Esophagus squamous epithelium (tissue), 5 donors: Measurements from ENCODE around the gene PKHD1. TPM values are rescaled to one million over a fixed set of nuclear protein-coding genes. Genes with fewer than 3 reads are reported as not detected.
"Not testable (repeated sequence)": the region's sequence is repeated elsewhere in the genome, so short reads cannot be mapped to it uniquely, and the experiment has no call there.

Experiments
- DNase-seq: peaks from one replicate; lab custom pipeline; 2025; lab: John Stamatoyannopoulos, UW
- H3K27ac ChIP-seq, 4 donors: fragments of 200-600 bp; sonication (generic); one replicate each; pipeline ENCODE4 v1.5.1; 2016 to 2019; ENCODE audit warnings: mild to moderate bottlenecking in 1 of 4
- H3K27me3 ChIP-seq, 4 donors: fragments of 200-600 bp; sonication (generic); 1 replicate in 3 of 4; 2 replicates in 1 of 4; pipeline versions ENCODE4 v1.5.1 to v1.6.0; 2017 to 2021; ENCODE audit warnings: antibody characterized with exemption in 1 of 4
- H3K36me3 ChIP-seq, 3 donors: fragments of 200-600 bp; sonication (generic); one replicate each; pipeline ENCODE4 v1.5.1; 2016 to 2019
- H3K4me1 ChIP-seq, 3 donors: fragments of 200-600 bp; sonication (generic); one replicate each; pipeline ENCODE4 v1.5.1; 2017 to 2019
- H3K4me3 ChIP-seq, 4 donors: fragments of 200-600 bp; sonication (generic); 1 replicate in 3 of 4; 2 replicates in 1 of 4; pipeline ENCODE4 v1.5.1; 2016 to 2019; ENCODE audit warnings: mild to moderate bottlenecking in 2 of 4, moderate library complexity in 1 of 4
- H3K9me3 ChIP-seq, 3 donors: fragments of 200-600 bp; sonication (generic); one replicate each; pipeline ENCODE4 v1.5.1; 2016 to 2019
- POLR2A ChIP-seq, 4 donors: fragments of 450-650 bp; IDR thresholded peaks; one replicate each; pipeline ENCODE4 v1.6.1; 2017; ENCODE audit warnings: antibody characterized with exemption in 4 of 4, mild to moderate bottlenecking in 4 of 4, moderate library complexity in 3 of 4
- whole genome bisulfite sequencing, 2 donors: methylation state at CpG; one replicate each; pipeline ENCODE4 v1.1.5; 2018; 5-methylcytosine and 5-hydroxymethylcytosine counted together
- intact Hi-C: fragments of 100-400 bp; cut with DNase I; formaldehyde crosslinking; loops from one replicate; pipeline ENCODE4 v1.15.0; 2022
- total RNA-seq, 4 donors: library from RNA; depleted of rRNA; stranded (reverse); fragments of >200 nt; gene quantifications; one replicate each; pipeline ENCODE4 v1.1.0, GENCODE V29; 2016
- TF ChIP-seq, protein P1 (sequence below), 6 experiments: fragments of 450-650 bp in 4 of 6; fragments of 200-600 bp in 2 of 6; sonication (generic) in 2 of 6; IDR thresholded peaks; one replicate each; pipeline ENCODE4 v1.5.1; 2016 to 2019; ENCODE audit warnings: antibody characterized with exemption in 6 of 6, mild to moderate bottlenecking in 4 of 6, moderate library complexity in 4 of 6
- donor health status: DM: yes; HTN: yes; CAD: no.

PKHD1 gene
- total RNA-seq, 4 donors from 2014 or later, result 0.04 TPM; not detected in 3

- intact Hi-C loops, result loop anchor here (10.0 kb wide), 1 partner anchor 105 kb away; no protein-coding TSS in a partner anchor
- Histone ChIP-seq H3K4me3 (no peak overlapping the region), H3K36me3 (no peaks in the 10 kb centered on the region), H3K27ac (no peak overlapping the region), H3K9me3 (no peaks in the 10 kb centered on the region), H3K4me1 (no peaks in the 10 kb centered on the region), H3K27me3 (no peaks in the 10 kb centered on the region)
- no peak for DNase-seq
- WGBS, 2 donors, result 7 to 19% methylated on average over 6 of the region's 6 CpGs
- no peak for TF ChIP-seq POLR2A (IDR thresholded peaks at IDR 0.05)
- TF ChIP-seq, protein P1, sequence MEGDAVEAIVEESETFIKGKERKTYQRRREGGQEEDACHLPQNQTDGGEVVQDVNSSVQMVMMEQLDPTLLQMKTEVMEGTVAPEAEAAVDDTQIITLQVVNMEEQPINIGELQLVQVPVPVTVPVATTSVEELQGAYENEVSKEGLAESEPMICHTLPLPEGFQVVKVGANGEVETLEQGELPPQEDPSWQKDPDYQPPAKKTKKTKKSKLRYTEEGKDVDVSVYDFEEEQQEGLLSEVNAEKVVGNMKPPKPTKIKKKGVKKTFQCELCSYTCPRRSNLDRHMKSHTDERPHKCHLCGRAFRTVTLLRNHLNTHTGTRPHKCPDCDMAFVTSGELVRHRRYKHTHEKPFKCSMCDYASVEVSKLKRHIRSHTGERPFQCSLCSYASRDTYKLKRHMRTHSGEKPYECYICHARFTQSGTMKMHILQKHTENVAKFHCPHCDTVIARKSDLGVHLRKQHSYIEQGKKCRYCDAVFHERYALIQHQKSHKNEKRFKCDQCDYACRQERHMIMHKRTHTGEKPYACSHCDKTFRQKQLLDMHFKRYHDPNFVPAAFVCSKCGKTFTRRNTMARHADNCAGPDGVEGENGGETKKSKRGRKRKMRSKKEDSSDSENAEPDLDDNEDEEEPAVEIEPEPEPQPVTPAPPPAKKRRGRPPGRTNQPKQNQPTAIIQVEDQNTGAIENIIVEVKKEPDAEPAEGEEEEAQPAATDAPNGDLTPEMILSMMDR (IDR thresholded peaks at IDR 0.05), result peak in 5 of 6 experiments; percentile 56 to 77 (median 69)
Measured at GRCh38 chr6:51959744-51960383, 127.5 kb downstream of the PKHD1 start.

DNA sequence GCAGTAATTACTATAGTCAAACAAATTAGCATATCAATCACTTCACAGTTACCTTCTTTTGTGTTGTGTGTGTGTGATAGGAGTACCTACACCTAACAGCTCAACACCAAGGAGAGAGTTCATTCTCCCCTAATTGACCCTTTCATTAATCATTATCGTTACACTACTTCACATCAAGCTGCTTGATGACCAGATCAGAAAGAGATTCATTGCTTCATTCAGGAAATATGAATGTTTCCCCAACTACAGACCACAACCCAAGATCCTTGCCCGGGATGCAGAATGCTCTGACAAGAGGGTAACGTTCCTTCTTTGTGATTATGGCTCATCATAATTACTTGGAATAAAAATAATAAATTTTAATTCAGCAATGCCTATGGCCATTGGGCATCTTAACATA lies 132.7 kb downstream of the PKHD1 start:
- TF ChIP-seq POLR2A (IDR thresholded peaks at IDR 0.05), result no peak
- TF ChIP-seq, protein P1 (IDR thresholded peaks at IDR 0.05), result no peak
- Histone ChIP-seq H3K27ac (no peak overlapping the region), H3K4me3 (no peak overlapping the region), H3K4me1 (no peaks in the 10 kb centered on the region), H3K27me3 (peaks cover 0 to under 1% (median 0%) of the 10 kb centered on the region in 4 donors), H3K36me3 (no peaks in the 10 kb centered on the region), H3K9me3 (no peaks in the 10 kb centered on the region)
- intact Hi-C loops, result loop anchor here (10.0 kb wide), 1 partner anchor 100 kb away; no protein-coding TSS in a partner anchor
- WGBS, 2 donors, result 53 to 63% methylated on average over 3 of the region's 3 CpGs
- no peak for DNase-seq

GRCh38 chr6:51953246-51953645 lies 134.2 kb downstream of the PKHD1 start:
- Histone ChIP-seq H3K36me3 (no peaks in the 10 kb centered on the region), H3K9me3 (no peaks in the 10 kb centered on the region), H3K4me1 (no peaks in the 10 kb centered on the region), H3K4me3 (no peak overlapping the region), H3K27me3 (peaks cover 0 to 6% (median 0%) of the 10 kb centered on the region in 4 donors), H3K27ac (no peak overlapping the region)
- TF ChIP-seq POLR2A (IDR thresholded peaks at IDR 0.05), result no peak
- TF ChIP-seq, protein P1 (IDR thresholded peaks at IDR 0.05), result no peak
- no peak for DNase-seq
- intact Hi-C loops, result loop anchor here (10.0 kb wide), 1 partner anchor 98 kb away; no protein-coding TSS in a partner anchor

DNA sequence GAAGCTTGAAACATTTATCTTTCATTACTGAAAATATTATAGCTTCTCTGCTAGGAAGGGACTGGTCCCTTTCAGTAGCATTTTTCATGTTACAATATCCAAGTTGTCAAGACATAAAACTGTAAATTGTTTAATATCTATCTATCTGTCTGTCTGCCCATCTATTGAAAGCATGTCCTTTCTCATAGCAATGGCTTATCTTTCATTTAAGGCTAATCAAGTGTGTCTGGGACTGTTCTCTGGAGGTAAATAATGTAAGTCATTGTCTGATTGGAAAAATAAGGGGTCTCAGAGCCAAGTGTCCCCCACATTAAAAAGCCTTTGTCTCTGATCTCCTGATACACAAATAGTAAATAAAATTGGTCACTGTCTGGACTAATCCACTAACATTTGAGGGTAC lies 135.5 kb downstream of the PKHD1 start:
- no peak for TF ChIP-seq POLR2A (IDR thresholded peaks at IDR 0.05)
- TF ChIP-seq, protein P1 (IDR thresholded peaks at IDR 0.05), result no peak
- no peaks in the 10 kb centered on the region for H3K9me3 ChIP-seq
- no peaks in the 10 kb centered on the region for H3K36me3 ChIP-seq
- no peaks in the 10 kb centered on the region for H3K4me1 ChIP-seq
- no peak overlapping the region for H3K4me3 ChIP-seq
- intact Hi-C loops, result loop anchor here (10.0 kb wide), 1 partner anchor 97 kb away; no protein-coding TSS in a partner anchor
- H3K27me3 ChIP-seq, result peaks cover 0 to 6% (median 0%) of the 10 kb centered on the region in 4 donors
- H3K27ac ChIP-seq, result no peak overlapping the region
- DNase-seq, result no peak

DNA sequence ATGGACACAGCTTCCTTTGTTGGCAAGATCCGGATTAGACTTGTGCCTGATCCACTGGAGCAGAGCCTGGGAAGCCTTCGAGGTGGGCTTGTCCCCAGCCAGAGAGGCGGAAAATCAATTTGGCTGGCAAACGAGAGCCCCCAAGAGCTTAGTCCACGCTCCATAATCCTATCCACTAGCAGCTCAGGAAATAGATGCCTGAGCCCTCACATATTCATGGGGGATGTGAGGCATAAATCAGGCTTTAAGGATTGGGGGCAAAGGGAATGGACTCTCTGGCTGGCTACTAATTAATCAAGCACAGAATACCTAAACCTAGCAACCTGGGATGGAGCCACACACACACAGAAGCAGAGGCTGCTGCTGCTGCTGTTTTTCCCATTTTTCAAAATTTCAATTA lies 137.9 kb downstream of the PKHD1 start:
- no peaks in the 10 kb centered on the region for H3K9me3 ChIP-seq
- H3K4me1 ChIP-seq, result no peaks in the 10 kb centered on the region
- no peaks in the 10 kb centered on the region for H3K36me3 ChIP-seq
- intact Hi-C loops, result no loop called here
- peaks cover 0 to 6% (median 0%) of the 10 kb centered on the region in 4 donors for H3K27me3 ChIP-seq
- no peak overlapping the region for H3K27ac ChIP-seq
- no peak overlapping the region for H3K4me3 ChIP-seq
- no peak for DNase-seq
- WGBS, 2 donors, result 68 to 70% methylated on average over 4 to 5 of the region's 5 CpGs
- no peak for TF ChIP-seq POLR2A (IDR thresholded peaks at IDR 0.05)
- TF ChIP-seq, protein P1 (IDR thresholded peaks at IDR 0.05), result no peak

- H3K27me3 ChIP-seq, H3K9me3 ChIP-seq, H3K36me3 ChIP-seq, DNase-seq, intact Hi-C loops, H3K4me1 ChIP-seq, H3K27ac ChIP-seq, H3K4me3 ChIP-seq: not testable (repeated sequence)
- WGBS, 2 donors, result 44 to 52% methylated on average over 2 of the region's 2 CpGs
Measured at GRCh38 chr6:51939695-51940094, 147.7 kb downstream of the PKHD1 start.
